Activated CD4-positive, CD25-positive, alpha-beta regulatory T cell treated with anti-CD3 and anti-CD28 coated beads, Interleukin-2, amount 50 U/mL, for 24 hours (primary cell): ENCODE measurements around the gene ATP11A.
"Not testable (repeated sequence)": the region's sequence is repeated elsewhere in the genome, so short reads cannot be mapped to it uniquely, and the experiment has no call there.

Experiments used
- ATAC-seq, 2 donors: fragments of 150-1000 bp; cut with Tn5 transposase; one replicate each; pipeline ENCODE4 v1.10.0; 2021; ENCODE audit warnings: mild to moderate bottlenecking in 1 of 2, moderate library complexity in 1 of 2

Gene ATP11A

DNA sequence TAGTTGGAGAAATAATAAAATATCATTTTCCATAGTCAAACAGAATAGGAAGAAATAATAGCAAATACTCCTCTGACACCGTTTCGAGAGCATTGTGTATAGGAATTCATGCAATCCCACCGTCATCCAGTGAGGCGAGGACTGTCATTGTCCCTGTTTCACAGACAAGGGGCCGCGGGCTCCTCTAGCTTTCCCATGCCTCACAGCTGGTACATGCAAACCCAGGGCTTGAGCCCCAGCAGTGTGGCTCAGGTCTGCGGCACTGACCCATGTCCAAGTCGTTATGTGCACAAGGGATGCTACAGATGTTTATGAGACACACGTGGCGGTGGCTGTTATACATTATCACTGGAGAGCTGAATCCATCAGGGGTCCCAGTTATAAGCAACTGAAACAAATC is 18.5 kb upstream of the ATP11A start:
- ATAC-seq = no peak

DNA sequence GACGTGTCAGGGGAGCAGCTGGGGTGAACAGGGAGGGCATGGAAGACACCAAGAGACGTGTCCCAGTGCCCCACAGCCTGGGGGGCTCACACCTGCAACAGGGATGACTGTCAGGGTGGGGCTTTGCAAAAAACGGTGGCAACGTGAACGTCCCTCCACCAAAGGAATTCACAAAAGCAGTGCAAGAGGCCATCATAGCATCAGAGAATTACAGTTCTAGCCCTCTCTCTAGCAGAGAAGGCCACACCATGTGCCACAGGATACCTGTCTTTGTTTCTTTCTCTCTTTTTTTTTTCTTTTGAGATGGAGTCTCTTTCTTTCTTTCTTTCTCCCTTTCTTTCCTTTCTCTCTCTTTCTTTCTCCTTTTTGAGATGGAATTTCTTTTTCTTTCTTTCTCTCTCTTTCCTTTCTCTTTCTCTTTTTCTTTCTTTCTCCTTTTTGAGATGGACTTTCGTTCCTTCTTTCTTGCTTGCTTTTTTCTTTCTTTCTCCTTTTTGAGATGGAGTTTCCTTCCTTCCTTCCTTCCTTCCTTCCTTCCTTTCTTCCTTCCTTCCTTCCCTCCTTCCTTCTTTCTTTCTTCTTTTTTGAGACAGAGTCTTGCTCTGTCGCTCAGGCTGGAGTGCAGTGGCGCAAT is 17.1 kb upstream of the ATP11A start:
- no peak for ATAC-seq

DNA sequence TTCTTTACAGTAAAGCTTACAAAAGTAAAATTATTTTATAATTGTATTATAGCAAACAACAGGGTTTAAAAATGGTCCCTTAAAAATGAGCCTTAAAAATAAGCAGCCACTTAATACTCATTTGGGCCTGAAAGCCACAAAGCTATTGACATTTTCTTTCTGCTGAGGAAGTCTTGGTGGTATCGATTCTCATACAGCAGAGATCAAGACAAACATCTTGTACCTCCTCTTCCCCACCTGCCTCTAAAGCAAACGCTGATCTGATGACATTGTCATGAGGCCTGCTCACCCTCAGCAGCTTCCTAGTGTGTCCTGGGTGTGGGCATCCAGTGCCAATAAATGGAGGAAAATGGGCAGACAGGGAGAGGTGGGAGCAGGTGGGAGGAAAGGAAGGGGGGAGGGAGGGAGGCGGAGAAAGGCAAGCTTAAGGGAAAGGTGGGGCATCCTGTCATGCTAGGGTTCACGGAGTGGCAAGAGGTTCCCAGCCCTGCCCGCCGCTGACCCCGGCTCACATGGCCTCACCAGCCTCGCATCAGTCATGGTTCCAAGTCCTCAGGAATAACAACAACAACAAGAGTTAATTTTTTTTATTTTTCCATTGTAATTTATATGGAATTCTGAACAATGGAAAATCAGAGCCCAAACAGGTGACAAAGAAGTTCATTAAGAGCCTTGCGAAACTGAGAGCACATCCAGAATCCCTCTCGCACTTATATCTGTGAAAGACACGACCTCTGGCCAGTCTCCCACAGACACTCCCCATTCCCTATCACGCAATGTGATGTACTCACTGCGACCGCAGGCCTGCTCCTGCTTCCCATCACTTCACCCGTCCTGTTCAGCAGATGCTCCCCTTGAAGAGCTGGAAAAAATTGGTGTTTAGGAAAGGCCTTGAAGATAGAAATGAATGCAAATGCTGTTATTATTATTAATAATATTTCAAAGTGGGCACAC is 15.1 kb upstream of the ATP11A start:
- peak in 1 of 2 donors; percentile 51 for ATAC-seq

DNA sequence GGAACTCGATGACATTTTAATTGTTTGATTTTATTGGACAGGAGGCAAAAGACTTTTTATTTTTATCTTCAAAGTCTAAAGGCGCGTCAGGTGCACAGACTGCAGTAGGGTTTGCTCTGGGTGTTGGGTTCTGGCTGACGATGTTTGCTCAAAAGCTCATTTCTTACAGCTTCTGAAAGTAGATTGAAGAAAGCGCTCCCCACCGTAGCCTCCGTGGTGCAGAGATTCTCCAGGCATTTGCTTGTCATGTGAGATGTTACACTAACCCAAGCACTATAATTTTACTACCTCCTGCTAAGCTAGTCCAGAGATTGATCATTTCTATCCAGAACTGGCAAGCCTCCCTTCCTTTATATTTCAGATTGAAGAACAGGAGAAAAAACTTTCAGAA is 14.5 kb upstream of the ATP11A start:
- ATAC-seq = no peak

DNA sequence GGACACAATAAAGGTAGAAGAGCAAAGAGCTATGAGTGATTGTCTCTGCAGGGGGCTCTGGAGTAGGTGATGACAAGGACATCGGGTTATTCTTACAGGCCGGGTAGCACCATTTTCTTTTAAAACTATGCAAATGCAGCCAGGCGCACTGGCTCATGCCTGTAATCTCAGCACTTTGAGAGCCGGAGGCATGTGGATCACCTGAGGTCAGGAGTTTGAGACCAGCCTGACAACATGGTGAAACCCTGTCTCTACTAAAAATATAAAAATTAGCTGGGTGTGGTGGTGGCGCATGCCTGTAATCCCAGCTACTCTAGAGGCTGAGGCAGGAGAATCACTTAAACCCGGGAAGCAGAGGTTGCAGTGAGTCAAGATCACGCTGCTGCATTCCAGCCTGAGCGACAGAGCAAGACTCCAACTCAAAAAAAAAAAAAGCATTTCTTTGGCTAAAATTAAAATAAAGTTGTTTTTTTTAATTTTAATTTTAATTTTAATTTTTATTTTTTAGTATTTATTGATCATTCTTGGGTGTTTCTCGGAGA is 12.3 kb upstream of the ATP11A start:
- not testable (repeated sequence) for ATAC-seq

DNA sequence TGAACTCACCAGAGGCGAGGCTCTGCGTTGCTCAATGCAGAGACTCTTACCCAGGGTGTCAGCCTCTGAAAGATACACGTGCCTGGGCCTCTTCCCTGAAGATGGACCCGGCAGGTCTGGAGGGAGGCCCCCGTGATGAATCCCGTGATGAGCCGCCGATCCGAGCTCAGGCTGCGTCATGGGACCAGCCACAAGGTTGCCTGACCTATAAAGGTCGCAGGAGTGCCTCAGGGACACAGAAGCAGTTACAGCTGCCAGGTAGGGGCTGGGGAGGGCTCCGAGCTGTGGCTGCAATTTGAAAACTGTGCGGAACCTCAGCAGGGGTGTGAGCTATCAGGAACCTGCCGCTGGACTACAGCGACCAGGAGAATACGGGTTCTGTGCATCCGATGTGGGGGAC is 10.5 kb upstream of the ATP11A start:
- no peak for ATAC-seq

DNA sequence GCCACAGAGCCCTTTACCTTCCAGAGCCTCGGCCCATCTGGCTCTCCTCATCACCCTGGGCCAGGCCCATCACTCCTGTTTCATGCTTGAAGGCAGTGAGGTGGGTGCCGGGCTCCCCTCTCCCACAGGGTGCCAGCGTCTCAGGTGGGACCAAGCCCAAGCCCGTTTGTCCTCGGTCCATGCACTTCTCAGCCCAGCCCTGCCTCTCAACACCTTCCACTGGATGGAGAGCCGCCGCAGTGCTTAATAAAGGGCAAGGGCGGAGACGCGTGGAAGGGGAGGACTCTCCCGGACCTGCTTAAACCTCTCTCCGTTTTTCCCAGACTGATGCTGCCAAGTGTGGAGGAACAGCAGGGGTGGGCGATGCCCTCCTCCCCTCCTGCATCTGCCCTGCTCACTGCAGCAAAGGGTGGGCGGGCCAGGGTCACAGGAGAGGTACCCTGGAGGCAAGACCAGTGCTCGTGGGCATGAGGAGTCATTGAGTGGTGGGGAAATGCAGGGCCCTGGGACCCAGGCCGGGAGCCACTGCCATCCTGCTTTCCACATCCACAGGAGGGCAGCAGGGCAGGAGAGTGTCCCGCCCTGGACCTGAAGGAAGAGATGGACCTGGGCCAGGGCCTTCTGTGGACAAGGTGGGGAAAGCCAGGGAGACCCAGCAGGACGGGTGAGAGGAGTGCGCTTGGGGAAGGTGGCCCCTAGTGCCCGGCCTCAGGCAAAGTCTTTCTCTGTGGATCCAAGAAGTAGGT is 9.7 kb upstream of the ATP11A start:
- ATAC-seq = no peak

DNA sequence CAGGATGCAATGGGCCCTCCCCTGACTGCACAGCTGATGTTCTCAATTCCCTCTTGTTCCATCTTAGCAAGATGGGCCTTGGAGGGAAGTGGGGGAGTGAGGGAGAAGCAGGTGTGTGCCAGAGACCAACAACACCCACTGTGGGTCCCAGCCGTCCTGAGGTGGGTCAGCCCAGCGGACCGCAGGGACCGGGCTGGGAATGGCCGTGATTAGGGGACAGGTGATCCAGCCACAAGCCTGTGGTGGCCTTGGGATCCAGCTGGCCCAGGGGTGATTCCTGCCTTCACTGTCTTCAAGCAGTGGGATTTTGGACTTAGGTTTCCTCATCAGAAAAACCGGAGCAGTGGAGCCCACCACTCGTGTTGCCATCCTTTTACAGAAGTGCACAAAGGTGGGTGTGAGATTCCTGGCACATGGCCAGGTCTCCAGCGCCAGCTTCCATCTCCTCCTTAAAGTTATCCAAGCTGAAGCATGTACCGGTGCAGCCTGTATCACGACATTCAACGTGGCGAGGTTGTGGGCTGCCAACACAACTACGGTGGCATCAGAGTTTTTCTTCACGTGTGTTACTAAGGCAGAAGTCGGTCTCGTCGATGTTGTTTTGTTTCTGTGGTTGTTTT is 9.0 kb upstream of the ATP11A start:
- no peak for ATAC-seq

DNA sequence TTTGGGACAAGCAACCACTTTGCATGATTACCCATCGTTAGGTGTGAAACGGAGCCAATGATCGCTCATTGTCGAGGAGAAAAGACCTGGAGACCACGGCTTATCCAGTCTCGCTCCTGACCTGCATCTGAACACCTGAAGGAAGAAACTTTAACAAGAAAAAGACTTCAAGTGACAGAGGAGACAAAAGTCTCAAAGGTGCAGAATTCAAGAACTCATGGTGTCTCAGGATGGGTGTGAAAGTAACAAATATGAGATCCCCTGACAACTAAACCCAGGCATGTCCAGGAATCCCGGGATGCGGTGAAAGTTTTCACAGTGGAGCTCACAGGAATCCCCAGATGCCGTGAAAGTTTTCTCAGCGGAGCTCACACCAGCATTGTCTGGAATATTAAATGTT is 6.3 kb upstream of the ATP11A start:
- no peak for ATAC-seq

DNA sequence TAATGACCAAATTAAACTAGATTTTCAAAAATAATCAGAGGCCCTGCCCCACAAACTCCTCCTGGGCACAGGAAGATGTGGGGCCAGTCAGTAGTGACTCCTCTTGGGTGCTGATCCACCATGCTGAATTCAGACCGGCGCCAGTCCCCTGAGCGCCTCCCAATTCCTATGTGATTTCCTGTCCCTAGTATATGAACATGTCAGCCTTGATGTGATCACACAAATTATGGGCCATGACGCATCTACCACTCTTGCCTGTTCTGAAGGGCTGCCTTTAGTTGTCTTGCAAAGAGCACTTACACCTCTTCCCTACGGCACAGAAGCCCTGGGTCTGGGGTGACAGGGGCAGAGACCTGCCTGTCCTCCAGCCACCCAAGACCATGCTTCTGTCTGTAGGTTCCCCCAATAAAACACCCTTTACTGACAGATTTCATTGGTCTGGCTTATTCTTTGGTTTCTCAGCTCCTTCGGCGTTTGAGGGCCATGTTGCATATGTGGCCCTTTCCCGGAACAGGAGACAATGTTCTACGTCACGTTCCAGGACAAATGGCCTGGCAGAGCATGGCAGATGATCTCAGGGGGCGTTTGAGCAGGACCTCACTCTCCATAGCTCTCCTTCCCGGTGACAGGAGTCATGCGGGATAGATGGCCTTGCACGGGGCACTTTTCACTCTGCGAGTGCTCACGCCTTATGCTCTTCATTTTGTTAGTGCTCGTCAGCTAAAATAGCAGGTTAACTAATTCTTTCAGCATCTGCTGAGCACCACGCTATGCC is 5.6 kb upstream of the ATP11A start:
- no peak for ATAC-seq

DNA sequence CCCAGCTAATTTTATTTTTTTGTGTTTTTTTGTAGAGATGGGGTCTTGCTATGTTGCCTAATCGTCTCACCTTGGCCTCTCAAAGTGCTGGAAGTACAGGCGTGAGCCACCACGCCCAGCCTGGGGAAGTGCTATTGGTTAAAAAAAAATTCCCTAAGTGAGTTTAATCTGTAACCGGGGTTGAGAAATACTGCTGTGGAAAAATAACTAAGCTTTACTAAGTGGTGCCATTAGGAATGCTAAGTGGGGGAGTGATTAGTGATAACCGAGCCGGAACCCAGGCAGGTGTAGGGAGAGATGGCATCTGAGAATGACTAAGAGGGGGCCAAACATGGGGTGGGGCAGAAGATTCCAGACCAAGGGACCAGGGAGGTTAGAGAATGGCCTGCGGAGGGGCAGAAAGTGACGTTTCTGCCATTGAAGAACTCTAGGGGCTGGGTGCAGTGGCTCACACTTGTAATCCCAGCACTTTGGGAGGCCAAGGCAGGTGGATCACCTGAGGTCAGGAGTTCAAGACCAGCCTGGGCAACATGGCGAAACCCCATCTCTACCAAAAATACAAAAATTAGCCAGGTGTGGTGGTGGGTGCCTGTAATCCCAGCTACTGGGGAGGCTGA is 4.5 kb upstream of the ATP11A start:
- ATAC-seq = not testable (repeated sequence)

DNA sequence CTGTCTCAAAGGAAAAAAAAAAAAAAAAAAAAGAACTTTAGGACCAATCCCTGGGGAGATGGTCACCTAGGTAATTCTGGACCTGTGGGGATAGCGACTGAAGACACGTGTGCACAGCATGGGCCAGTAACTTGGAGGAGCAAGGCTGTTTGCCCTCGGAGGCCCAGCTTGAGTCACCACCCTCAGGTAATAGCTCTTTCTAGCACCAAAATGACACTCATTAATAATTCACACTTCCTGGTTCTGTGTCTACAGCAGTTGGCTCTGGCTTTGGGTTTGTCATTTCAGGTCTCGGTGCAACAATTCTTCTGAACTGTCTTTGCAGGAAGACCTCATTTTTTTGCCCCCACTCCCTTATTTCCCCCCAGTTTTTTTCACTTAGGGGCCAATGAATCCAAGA is 3.9 kb upstream of the ATP11A start:
- no peak for ATAC-seq

DNA sequence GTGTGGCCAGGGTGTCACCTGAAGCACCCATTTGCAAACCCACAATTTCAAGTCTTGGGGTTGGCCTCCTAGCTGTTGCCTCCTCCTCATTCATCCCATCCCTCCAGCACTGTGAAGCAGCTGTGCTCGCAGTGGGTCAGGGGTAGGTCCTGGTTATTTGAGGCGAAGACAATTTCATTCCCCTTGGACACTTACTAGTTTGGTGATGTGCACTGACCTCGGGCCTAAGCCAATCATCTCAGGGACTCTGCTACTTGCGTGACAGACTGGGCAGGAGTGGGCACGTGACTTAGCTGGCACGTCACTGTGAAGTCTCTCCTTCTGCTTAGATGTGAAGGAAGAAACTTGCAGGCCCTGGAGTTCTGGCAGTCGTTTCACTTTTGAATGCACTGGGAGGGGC is 3.5 kb upstream of the ATP11A start:
- ATAC-seq = no peak

DNA sequence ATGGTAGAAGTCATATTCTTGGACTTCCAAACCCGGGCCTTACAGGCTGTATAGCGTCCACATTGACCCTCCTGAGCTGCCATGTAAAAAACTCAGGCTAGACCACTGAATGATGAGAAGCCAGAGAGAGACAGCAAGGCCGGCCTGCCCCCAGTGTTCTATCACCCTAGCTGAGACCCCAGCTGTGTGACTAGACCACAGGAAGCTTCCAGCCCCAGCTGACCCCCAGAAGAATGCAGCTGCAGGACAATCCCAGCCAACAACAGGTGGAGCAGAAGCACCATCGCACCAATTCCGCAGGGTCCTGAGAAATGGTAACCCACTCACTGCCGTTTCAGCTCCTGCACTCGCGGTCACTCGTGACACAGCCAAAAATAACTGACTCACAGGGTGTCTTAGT is 2.9 kb upstream of the ATP11A start:
- ATAC-seq = no peak

DNA sequence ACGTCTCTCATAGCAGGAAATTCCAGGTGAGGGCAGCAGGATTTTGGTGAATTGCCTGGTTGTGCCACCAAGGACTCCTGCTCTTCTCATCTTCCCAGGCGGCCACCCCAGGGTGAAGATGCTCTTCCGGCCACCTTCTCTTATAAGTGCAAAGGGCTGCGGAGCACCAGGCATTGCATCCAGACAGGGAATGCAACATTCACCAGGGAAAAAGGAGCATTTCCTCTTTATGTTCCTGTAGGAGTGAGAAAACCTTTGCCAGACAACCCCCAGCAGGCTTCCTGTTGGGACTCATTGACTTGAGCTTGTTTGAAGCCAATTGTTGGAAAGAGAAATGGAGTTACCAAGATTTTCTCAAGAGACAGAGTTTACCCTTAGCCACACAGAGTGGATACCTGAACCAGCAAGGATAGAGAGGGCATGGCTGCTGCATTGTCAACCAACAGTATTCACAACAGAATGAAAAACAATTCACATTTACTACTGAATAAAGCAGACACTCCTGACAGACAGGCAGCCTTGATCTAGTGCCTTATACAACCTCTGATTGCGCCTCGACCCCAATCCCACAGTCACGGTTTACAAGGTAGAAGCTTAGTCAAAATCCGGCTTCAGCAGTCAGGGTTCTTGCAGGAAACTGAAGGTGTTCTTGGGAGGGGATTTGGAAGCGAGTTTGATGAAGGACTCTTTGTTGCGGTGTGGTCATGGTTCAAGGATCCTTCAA is 1.8 kb upstream of the ATP11A start:
- ATAC-seq = no peak

DNA sequence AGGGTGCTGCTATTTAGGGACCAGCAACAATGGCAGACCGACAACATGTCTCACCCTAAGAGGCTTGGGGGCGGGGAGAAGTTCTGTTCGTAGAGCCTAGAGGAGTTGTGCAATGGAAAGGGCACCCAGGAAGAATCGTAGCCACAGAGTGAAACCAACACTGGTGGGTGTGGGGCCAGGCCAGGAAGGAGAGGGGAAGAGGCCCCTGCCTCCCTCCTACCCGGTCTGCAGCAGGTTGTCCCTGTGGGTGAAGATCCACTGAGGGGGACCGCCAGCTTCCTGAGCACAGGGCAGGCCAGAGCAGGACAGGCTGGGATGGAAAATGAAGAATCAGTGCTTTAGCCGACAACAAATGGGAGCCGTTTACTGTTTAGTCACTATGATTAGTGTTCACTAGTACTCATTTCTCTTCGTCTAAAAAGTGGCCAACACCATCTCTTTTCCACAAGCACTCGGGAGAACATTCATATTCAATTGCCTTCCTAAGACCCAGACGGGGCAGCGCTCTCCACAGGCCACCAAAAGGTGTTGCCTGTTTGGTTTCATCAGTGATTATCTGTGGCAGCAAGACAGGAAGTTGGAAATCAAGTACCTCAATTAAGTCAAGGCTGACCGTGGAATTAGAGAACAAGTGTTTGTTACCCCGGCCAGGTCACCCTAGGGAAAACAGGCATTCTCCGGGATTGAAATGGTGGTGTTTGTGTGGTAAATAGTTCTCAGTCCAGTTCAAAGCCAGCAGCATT is 1.1 kb upstream of the ATP11A start:
- peak in 1 of 2 donors; percentile 14 for ATAC-seq

DNA sequence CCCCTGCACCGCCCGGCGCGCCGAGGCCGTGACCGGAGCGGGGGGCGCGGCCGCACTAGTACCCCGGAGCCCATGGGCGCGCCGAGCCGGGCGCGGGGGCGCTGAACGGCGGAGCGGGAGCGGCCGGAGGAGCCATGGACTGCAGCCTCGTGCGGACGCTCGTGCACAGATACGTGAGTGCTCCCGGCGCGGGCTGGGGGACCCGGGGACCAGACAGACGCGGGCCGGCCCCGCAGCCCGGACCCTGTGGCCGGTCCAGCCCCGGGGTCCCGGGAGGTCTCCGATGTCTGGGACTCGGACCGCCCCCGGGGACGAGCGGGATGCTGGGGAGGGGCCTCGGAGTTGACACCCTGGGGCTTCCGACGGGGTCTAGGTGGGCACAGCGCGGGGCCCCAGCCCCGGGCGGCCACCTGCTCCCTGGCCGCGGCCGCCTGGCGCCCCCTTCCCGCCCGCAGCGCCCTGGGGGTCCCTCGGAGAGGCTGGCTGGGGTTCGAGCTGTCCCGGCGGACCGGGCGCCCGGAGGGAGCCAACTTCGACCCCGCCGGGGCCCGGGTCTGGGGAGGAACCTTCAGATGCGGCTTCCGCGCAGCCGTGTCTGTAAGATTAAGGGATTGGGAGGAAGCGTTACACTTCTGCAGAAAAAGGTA is 568 bp downstream of the ATP11A start:
- peak; percentile 3 to 21 for ATAC-seq

DNA sequence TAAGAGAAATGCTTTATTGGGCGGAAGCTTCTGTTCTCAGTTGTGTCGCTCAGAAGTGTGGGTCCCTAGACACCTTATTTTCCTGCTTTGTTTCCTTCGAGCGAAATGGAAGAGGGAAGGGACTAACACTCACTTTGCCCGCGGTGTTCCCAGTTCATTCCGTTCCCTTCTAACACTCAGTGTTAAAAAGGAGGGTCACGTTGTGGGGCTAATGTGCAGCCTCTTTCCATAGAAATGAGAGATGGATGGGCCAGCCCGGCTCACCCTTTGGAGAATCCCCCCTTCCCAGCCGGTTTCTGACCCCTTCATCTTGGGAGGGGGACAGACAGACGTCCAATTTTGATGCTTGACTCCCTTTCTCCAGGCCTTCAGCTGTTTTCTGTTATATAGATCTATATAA is 2.3 kb downstream of the ATP11A start:
- ATAC-seq = no peak

DNA sequence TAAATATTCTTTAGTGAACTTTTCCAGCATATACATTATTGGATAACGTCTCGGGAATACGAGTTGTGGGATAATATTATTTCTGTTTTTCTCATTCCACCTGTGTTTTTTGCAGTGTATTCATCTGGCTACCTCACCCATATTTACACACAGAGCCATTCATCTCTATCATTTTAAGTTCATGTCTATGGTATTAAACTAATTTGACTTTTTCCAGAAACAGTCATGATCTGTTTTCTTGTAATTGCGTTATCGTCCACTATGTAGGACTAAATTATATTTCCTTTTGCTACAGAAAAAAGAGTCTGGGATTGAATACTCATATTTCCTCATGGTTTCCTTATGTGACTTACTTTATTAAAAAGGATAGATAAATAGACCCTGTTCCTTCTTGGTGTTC is 2.7 kb downstream of the ATP11A start:
- ATAC-seq = no peak
